SKM-1 (cell line): ENCODE results near the gene STXBP1.

ENCODE experiments used
- DNase-seq: peaks from one replicate; lab custom pipeline; 2025; ENCODE audit not compliant: unreplicated experiment; lab: John Stamatoyannopoulos, UW

The STXBP1 gene

GRCh38 chr9:127689329-127690000 is 77.4 kb downstream of the STXBP1 start:
- DNase-seq: no peak

GRCh38 chr9:127690735-127691134 is 78.7 kb downstream of the STXBP1 start:
- no peak for DNase-seq

GRCh38 chr9:127692071-127692470 is 80.0 kb downstream of the STXBP1 start:
- no peak for DNase-seq

GRCh38 chr9:127693143-127693542 is 81.1 kb downstream of the STXBP1 start:
- no peak for DNase-seq

GRCh38 chr9:127693697-127694096 is 81.6 kb downstream of the STXBP1 start:
- no peak for DNase-seq

GRCh38 chr9:127694890-127695720 is 83.0 kb downstream of the STXBP1 start:
- no peak for DNase-seq

- no peak for DNase-seq
Observed at GRCh38 chr9:127697575-127697974, 85.5 kb downstream of the STXBP1 start.

GRCh38 chr9:127698386-127698785 is 86.3 kb downstream of the STXBP1 start:
- DNase-seq: no peak

- no peak for DNase-seq
Observed at GRCh38 chr9:127698985-127699670, 87.1 kb downstream of the STXBP1 start.

- DNase-seq: no peak
Observed at GRCh38 chr9:127700140-127700539, 88.1 kb downstream of the STXBP1 start.

GRCh38 chr9:127700594-127701255 is 88.6 kb downstream of the STXBP1 start:
- no peak for DNase-seq

- DNase-seq: no peak
Observed at GRCh38 chr9:127703289-127703946, 91.3 kb downstream of the STXBP1 start.

GRCh38 chr9:127705577-127706379 is 93.7 kb downstream of the STXBP1 start:
- DNase-seq: no peak

- DNase-seq: no peak
Observed at GRCh38 chr9:127706836-127707241, 94.8 kb downstream of the STXBP1 start, which contains the start of gene CFAP157. CFAP157 (plus strand) TSS chr9:127706988; CDS start chr9:127707032, 44 bp downstream.

GRCh38 chr9:127707766-127708165 is 95.7 kb downstream of the STXBP1 start:
- no peak for DNase-seq

- no peak for DNase-seq
Observed at GRCh38 chr9:127708952-127709587, 97.0 kb downstream of the STXBP1 start.

- DNase-seq: no peak
Observed at GRCh38 chr9:127710204-127710783, 98.2 kb downstream of the STXBP1 start.

- no peak for DNase-seq
Observed at GRCh38 chr9:127711226-127711701, 99.2 kb downstream of the STXBP1 start.

- no peak for DNase-seq
Observed at GRCh38 chr9:127711831-127712274, 99.8 kb downstream of the STXBP1 start.
